Suppressor macrophage treated with lipopolysaccharide for 4 hours (primary cell): ENCODE measurements around the gene RIPOR3.
"Not testable (repeated sequence)": the region's sequence is repeated elsewhere in the genome, so short reads cannot be mapped to it uniquely, and the experiment has no call there.

ENCODE experiments used
- DNase-seq: peaks from one replicate; pipeline ENCODE4 v3.0.0-alpha.2; 2020

The RIPOR3 gene

GRCh38 chr20:50569864-50570836 is 121.2 kb downstream of the RIPOR3 start:
- DNase-seq = peak; percentile 60

DNA sequence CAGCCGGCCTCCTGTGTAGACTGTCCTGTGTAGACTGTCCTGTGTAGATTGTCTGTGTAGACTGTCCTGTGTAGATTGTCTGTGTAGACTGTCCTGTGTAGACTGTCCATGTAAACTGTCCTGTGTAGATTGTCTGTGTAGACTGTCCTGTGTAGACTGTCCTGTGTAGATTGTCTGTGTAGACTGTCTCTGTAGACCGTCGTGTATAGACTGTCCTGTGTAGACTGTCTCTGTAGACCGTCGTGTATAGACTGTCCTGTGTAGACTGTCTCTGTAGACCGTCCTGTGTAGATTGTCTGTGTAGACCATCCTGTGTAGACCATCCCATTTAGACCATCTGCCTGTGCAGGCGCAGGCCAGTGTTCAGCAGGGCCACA is 121.9 kb downstream of the RIPOR3 start:
- DNase-seq = not testable (repeated sequence)

DNA sequence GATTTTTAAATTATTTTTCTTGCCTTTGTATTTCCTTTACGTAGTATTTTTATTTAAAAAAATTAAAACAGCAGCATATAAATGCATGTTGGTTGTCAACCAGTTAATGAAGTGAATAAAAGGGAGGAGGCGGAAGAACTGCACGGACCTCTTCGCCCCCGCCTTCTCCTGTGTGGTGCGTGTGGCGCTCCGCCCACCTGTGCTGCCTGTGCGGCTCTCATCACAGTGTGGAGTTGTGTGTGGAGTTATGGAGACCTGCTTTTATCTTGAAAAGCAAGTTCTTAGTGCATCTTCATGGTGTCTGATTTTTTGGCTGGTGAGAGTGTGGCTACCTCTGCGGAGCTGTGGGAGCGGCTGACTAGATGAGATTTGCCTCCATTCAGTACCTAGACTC is 122.8 kb downstream of the RIPOR3 start:
- DNase-seq = no peak

DNA sequence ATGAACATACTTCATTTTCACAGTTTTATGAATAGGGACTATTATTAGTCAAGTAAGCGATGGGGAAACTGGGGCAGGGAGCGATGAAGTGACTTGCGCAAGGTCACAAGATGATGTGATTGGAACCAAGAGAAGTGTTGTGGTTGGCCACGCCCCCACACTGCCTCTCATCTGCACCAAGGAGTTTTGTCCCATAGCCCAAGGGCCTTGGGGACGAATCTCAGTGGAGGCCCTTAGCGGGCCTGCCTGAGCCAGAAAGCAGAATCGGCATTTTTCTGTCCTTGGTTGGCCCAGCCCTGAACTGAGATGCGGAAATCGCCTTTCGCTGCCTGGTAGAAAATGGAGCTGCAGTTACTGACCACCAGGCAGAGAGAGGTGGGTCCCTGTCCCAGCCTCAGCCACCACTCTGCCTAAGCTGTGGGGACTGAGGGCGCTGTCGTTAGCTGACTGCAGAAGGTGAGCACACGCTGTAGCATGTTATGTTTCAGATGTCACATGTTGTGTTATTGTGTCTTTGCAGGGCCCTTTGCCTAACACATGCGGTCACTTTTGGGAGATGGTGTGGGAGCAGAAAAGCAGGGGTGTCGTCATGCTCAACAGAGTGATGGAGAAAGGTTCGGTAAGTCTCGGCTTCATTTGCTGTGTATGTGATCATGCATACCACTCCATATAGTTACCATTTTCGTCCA is 123.3 kb downstream of the RIPOR3 start:
- DNase-seq = peak; percentile 71

DNA sequence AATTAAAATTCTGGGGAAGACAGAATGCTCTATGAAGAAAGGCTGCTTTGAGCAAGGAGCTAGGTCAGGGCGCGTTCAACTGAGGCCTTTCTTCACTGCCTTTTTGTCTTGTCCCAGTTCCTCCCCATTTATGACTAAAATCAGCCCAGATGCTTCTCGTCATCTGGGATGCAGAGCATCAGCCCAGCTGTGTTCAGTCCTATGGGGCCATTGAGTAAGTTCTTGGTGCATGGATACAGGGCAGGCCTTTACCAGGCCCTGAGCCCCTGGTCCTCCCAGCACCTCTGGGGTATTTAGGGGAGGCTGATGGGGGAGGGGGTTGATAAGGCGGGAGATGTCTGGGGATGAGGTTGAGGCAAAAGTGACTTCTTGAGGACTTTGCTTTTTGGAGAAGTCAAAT is 125.5 kb downstream of the RIPOR3 start:
- DNase-seq = no peak

- no peak for DNase-seq
Measured at GRCh38 chr20:50565383-50565782, 126.0 kb downstream of the RIPOR3 start.

DNA sequence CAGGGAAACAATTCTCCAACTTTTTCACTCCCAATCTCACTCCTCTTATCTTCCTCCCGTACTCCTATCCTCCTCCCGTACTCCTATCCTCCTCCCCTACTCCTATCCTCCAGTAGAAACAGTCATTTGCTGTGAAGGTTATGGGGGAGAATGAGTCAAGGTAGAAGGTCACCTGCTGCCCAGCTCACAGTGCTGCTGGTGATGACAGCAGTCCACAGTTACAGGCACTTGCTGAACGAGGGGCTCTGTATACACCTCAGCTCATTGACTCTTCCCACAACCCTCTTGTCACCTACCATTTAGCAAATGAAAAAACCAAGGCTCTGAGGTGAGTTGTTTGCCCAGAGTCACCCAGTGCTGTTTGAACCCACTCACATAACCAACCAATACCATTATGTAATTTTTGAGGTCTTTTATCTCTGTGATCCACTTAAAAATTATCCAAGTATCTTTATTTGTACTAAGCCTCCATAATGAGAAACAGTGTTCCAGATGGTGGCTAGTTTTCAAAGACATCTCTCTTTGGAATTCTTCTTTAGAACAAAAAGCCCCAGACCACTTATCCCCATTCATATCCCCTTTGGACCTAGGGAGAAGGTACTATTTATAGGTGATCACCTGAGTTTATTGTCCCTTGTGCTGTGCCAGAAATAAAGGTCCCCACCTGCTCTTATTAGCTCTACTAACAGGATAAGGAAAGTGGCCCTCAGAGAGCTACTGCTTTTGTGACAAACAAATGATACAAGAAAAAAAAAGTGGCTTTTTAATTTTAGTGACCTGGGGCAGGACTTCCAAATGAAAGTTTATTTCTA is 128.0 kb downstream of the RIPOR3 start:
- DNase-seq = no peak

DNA sequence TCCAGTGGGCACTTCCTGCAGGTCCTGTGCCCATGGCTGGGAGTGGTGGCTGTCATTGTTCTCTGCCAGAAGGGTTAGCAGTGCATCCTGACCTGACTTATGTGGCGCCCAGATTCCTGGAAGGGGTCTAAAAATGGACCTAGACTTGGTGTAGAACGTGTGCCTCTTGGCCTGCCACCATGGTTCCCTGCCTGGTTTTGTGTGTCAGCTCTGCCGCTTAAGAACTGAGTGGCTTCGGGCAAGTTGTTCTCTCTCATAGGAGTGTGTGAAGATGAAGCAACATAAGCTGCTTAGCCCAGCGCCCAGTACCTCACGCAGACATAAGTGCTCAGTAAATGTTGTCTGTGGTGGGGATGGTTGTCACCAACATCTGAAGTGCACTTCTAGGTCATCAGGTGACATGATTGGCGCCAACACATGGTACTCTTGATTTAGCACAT is 129.1 kb downstream of the RIPOR3 start:
- DNase-seq = no peak

DNA sequence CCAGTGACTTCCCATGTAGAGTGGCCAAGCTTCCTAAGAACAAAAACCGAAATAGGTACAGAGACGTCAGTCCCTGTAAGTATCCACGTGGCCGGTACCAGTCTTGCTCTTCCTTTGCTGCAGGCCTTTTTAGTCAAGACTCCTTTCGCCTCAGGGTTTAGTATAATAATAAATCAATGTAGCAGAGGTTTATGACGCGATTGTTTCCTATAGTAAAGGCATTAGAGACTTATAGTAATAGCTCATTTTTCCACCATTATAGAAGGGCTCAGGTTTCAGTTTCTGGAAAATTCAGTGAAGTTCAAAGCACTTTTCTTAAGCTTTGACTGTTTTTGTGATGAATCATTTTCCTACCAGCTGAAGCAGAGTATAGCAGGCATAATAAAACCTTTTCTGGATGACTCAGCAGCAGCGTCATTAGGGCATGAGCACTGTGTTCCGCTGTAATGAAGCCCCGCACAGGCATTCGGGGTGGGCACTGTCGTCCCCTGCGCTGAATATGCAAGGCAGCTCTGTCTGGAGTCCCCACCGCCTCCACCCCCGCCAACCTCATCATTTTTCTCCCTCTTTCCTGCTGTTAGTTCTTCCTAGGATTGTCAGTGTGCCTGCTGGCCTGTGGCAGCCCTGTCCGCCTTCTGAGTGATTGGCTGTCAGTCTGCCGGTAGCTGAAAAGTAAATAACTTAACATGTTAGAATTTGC is 129.8 kb downstream of the RIPOR3 start:
- no peak for DNase-seq

DNA sequence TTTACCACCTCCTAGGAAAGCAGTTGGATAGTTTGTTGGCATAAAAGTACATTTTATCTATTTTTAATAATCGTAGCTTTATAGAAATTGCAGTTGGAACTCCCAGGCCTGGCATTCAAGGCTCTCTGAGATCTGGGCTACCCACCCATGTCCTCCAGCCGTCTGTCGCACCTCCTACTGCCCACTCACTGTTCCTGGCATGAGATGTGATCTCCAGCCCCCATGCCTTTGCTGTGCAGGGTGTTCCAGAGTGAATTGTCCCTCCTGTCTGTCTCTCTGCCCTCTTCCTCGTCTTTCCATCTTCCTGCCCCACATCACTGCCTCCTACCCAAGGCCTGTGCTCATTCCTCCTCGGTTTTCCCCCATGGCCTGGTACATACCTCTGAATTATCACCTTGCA is 130.5 kb downstream of the RIPOR3 start:
- no peak for DNase-seq

DNA sequence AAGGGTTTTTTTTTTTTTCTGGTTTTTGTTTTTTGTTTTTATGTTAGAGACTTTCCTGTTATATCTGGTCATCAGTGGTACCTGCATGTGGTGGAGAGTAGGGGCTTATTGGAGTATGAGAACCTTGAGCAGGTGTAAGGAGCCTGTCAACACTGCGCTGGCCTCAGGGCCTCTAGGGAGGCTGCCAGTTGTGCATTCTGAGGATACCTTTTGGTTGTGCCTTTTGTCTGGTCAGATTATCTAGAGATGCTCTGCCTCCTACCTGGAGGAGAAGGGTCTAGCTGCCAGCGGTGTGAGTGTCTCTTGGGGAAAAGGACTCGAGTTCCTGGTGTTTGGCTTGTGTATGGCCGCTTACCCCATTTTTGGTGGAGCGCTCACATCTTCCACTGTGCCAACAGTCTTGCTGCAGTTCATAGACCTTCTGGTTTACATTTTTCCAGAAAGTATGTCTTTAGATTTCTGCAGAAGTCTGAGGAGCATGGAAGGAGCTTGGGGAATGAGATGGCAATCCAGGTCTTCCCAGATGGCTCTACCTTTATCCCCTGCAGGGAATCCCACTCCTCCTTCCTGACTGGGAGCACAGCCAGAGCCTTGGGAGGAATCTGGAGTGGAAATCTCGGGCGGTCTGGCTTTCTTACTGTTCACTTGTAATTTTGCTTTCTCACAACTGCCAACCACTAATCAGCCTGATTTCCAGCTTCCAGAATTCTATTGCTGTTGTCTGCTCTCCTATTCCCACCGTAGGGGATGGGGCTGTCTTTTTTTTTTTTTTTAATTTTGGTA is 131.3 kb downstream of the RIPOR3 start:
- DNase-seq = no peak

DNA sequence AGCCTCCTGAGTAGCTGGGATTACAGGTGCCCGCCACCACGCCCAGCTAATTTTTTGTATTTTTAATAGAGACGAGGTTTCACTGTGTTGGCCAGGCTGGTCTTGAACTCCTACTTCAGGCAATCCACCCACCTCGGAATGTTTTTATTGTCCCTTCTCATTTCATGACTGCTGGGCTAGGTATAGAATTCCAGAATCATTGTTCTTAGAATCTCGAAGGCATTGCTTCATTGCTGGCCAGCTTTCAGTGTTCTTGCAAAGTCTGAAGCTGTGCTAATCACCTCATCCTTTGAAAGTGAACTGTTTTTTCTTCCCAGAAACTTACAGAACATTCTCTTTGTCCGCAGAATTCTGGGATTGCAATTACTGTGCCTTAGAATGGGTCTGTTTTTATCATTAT is 132.2 kb downstream of the RIPOR3 start:
- DNase-seq = no peak

DNA sequence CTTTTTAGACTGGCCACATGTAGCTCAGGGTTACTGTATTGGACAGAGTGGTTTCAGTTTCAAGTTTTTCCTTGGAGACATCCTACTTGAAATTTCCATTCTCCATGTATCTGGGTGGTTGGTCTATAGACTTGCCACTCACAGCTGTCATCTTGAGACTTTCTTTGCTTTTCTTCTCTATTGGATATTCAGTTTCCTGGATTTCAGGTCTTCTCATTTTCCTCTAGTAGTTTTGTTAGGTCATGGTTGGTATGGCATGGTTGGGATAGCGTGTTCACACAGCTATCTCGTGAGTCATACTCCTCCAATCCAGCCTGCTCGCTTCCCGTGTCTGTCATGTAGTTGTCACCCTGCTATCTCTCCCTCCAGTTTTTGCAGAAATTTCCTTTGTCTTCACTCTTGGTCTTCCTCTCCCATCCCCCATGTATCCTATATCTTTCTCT is 132.8 kb downstream of the RIPOR3 start:
- DNase-seq = peak; percentile 52

GRCh38 chr20:50557549-50558134 is 133.7 kb downstream of the RIPOR3 start:
- no peak for DNase-seq

DNA sequence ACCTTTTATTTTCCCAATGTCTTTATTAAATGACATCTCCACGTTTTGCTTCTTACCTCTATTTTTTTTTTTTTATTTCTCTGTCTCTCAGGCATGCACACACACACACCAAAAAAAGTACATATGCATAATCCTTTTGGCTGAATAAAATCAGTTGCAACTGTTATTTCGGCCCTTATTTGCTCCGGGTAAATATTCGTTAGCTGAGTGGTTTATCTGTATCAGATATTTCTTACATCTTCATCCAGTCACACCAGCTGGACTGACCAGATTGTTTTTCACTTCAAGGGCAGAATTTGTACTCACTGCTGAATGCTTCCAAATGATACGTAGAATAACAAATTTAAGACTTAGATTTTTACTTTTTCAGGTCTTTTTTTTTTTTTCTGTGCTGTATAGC is 135.7 kb downstream of the RIPOR3 start:
- DNase-seq = no peak

DNA sequence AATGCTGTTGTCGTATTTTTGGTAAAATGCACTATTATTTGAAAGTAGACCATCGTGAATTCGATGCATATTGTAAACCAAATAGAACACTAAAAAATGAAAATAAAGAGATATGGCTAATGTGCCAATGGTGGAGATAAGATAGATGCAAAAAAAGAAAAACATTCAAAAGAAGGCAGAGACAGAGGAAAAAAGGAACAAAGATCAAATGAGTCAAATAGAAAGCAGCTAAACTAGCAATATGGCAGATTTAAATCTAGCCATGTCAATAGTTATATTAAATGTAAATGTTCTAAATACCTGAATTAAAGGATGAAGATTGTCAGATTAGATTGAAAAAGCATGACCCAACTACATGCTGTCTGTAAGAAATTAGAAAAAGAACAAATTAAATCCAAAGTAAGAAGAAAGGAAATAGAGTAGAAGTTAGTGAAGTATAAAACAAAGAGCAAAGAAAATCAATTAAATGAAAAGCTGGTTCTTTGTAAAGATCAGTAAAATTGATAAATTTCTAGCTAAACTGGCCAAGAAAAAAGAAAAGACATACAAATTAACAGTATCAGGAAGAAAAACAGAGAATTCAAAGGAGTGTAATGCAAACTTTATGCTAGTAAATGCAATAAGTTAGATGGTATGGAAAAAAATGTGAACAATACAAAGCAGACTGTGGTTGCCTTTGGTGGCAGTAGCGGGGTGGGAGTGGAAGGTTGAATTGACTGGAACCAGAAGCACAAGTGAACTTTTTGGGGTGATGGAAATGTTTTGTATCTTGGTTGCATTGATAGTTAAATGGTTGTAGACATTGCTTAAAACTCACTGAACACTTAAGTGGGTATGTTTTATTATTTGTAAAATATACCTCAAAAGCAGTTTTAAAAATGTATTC is 136.4 kb downstream of the RIPOR3 start:
- no peak for DNase-seq

- DNase-seq = no peak
Measured at GRCh38 chr20:50552979-50553378, 138.4 kb downstream of the RIPOR3 start.

GRCh38 chr20:50551288-50551687 is 140.1 kb downstream of the RIPOR3 start:
- DNase-seq = no peak

DNA sequence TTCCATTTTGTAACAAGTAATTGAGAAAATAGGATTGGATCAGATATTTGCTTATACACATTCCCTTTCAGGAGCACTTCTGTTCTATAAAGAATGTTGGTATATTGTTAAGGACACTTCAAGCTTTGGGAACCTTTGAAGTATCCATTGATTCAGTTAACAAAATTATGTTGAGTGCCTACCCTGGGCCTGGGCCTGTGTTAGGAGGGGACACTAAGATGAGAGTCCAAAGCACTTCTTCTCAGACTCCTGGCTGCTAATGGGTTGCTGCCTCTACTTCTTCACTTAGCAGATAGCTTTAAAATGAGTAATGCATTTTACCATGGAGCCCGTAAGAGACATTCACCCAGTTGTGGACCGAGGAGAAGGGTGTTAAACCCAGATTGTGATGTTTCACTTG is 140.8 kb downstream of the RIPOR3 start:
- no peak for DNase-seq

DNA sequence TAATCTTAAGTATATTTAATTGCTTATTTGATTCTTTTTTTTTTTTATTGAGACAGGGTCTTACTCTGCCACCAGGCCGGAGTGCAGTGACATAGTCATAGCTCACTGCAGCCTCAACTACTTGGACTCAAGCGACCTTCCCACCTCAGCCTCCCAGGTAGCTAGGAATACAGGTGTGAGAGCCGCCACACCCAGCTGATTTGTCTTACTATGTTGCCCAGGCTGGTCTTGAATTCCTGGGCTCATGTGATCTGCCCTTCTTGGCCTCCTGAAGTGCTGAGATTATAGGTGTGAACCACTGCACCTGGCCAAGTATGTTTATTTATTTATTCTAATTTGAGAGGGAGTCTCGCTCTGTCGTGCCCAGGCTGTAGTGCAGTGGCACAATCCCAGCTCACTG is 142.9 kb downstream of the RIPOR3 start:
- DNase-seq = no peak
